GM19395 (cell line): Measurements from ENCODE around the gene STRA6.
A peak's percentile ranks its signal among the peaks of the same experiment; 100 is the strongest.
"Not testable (repeated sequence)": the region's sequence is repeated elsewhere in the genome, so short reads cannot be mapped to it uniquely, and the experiment has no call there.

Experiments
- ATAC-seq: cut with Tn5 transposase; IDR thresholded peaks from one replicate; pipeline ENCODE4 v1.9.1; 2021; ENCODE audit warnings: mild to moderate bottlenecking, moderate library complexity; ENCODE audit not compliant: unreplicated experiment

STRA6 gene

DNA sequence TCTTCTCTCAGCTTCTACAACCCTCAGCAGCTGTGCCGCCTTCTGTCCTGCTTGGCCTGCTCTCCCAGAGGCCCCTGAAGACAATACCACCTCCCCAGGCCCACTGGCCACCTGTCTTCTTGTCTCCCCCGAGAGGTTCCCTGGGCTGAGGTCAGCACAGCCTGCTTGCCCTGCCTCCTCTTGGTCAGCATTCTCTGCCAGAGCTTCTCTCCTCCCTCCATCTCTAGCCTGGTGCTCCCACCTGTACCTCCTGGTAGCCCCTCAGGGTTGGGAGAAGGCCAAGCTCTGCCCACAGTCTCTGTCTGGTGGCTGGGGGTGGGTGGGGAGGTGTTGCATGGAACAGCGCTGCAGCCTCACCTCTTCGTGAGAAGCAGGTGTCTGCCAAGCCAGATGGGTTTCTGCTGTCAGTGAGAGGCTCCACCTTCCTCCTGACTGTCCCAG is 34.7 kb downstream of the STRA6 start:
- no peak for ATAC-seq

DNA sequence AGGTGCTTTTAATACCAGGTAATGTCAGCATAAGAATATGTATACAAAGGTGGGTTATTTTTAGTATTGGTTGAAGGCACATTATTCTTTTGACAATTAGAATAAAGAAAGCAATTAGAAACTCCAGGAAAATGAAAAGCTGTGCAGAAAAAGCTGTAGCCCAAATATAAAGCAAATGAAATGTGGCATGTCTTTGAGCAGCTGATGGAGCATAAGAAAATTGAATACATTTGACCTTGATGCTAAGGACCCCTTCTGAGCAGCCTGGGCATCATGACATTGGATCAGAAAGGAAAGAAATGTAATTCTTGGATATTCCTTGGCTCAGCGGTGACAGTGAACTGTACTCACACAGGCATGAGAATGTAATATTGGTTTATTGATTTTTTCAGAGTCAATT is 37.1 kb downstream of the STRA6 start:
- ATAC-seq = no peak

DNA sequence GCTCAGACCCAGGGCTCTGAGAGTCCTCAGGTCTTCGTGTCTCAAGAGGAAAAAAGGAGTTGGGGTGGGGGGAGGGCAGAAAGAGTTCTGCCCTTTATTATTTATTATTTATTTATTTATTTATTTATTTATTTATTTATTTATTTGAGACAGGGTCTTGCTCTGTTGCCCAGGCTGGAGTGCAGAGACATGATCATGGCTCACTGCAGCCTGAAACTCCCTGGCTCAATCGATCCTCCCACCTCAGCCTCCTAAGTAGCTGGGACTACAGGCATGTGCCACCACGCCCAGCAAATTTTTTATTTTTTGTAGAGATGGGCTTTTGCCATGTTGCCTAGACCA is 40.4 kb downstream of the STRA6 start:
- ATAC-seq = not testable (repeated sequence)

DNA sequence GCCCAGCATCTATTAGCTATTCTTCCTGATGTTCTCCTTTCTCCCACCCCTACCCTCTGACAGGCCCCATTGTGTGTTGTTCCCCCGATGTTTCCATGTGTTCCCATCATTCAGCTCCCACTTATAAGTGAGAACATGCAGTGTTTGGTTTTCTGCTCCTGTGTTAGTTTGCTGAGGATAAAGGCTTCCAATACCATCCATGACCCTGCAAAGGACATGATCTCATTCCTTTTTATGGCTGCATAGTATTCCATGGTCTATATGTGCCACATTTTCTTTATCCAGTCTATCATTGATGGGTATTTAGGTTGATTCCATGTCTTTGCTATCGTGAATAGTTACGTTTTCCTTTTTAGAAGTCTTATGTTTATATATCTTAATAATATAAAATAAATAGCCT is 42.2 kb downstream of the STRA6 start:
- ATAC-seq = not testable (repeated sequence)

DNA sequence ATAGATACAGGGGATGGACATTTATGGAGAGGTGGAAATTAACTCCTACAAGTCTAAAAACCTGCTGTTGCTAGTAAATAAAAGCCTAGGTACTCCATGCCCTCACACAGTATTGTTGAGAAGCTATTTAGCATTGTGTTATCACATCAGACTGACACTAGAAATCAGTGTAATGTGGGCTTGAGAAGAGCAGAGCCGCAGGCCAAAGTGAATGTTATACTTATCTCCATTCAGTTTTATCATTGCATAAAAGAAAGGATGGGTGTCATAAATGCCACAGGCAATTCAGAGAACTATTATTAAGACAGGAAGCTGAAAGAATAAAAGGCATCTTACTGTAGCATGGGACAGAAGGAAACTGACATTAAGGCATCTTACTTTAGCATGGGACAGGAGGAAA is 42.8 kb downstream of the STRA6 start:
- no peak for ATAC-seq

DNA sequence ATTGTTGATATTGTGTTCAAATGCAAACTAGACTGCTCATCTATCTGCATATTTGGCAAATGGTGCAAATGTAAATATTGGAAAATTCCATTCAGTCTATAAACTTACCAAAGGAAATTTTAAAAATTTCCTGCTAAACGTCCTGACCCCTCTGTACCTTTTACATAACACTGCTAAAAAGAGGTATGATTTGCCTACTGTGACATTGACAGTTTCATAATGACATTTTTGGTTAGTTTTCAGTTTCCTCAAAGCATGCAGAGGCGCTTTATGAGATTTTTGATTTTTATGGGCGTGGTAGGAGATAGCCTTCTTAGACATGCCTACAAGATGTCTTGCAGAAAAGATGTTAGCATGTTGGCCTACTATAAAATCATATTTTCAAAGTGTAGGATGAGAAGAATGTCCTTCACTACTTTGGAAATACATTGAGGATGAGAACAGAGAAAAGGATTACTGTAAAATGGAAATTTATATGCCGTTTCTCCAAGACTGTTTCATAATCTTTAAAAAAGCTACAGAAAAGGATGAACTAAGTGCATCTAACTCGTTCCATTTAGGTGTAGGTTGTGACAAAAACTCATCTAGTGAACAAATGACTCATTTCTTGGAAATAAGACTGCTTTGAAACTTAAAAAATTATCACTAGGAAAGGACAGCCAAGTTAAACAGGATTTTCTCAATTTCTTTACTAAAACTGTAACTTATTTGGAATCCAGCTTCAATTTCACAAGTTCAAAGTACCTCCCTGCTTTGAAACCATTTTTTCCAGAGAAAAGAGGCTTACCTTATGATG is 43.5 kb downstream of the STRA6 start:
- peak; percentile 83 for ATAC-seq

DNA sequence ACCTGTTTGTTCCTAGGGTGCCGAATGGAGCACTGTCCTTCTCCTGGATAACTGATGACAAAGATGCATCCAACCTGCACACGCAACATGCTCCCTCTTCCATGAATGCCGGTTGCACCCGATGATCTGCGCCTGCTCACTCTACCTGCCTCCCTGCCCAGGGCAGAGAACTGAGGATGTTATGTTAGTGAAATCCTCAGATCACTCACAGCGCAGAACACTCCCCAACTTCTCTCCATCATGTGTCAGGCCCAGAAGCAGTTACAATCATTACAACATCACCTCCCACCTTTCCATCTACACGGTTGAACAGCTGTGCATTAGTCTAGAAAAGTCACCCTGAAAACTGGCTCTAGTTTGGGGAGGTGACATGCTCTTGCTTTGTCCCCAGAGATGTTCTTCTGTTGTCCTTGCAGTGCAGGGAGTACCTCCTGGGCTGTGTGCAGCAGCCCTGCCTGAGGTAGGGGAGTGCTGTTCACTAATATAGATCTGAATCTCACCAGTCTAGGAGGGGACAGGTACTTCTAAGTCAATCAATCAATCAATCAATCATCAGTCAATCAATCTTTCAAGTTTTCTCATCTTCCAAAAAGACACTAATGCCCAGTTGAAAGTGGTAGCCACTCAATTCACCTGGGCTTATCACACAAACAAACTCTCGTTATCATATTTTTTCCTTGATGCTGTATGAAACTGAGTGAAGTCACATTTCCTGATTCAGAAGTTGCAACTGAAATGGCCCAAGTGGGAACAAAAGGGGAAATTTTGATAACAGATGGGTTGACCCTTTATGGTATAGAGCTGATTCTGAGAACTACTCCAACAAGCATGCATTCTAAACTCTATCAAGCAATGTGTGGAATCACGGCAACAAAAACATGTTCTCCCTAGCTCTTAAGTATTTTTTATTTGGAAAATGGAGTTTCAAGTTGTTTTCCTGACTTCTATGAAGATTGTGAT is 44.4 kb downstream of the STRA6 start:
- ATAC-seq = no peak

DNA sequence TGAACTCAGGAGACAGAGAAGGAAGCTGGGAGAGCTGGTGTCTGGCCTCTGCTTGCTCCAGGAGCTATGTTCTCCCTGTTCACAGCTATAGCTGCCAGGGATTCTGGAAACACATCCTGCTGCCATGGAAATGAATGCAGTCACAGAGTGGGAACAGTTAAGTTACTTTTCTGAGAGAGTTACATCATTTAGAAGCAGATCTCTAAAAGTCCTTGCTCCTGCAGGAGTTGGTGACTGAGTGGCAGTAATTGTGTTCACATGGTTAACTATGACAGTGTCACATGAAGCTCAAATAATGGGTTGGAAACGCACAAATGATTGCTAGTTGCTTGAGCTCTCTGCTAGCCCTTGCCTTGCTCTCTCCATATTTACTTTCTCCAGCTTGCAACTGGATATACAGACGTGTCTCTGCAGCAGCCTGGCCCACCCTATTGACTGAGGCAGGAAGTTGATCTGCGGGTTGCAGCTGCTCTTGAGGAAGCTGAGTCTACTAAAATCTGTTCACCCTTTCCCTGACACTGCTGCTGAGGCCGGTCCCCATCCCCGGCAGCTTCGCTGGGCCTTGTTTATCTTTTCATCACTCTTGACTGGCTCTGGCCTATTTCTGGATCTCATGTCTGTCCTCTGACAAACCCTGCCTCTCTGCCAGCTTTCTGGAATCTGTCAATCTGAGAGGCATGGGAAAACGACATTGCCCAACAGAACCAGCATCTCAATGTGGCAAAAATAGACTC is 45.7 kb downstream of the STRA6 start:
- ATAC-seq = no peak

DNA sequence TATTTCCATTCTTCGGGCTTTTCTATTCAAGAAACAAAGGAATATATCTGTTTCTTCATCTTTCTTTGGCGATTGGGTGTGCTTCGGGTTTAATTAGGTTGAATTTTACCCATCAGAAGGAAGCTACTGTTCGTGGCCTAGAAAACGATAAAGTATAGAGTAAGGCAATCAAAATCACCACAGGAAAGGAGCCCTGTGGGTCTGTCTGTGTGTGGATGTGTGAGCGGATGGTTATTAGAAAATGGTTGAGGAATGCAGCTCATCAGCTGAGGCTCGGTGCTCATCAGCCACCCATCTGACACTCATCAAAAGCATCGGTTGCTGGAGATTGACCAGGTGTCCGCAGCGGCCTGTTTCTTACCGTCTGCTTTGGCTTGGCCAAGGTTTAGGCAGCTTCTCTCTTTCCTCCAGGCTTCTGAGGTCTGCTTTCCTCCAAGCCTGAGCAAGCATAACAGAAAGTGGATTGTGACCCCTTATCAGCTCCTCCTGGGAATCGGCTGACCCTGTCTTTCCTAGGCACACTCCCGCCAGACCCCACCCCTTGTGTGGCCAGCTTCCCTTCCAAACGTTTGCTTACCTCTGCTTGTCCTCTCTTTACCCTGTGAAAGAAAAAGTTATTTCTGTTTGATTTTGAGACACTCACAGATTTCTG is 46.7 kb downstream of the STRA6 start:
- no peak for ATAC-seq

DNA sequence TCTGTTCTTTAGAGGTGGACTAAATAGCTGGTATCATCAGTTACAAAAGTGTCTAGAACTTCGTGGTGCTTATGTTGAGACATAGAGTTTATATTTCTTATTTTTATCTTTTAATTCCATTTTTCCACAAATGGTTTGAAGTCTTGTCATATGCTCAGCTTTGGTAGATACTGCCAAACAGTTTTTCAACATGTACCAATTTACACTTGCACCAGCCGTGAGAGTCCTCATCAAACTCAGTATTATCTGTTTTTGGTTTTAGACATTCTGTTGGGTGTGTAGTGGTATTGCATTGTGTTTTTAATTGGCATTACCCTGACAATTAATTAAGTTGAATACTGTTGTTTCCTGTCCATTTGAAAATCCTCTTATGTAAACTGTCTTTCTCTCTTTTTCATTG is 55.5 kb downstream of the STRA6 start:
- no peak for ATAC-seq

DNA sequence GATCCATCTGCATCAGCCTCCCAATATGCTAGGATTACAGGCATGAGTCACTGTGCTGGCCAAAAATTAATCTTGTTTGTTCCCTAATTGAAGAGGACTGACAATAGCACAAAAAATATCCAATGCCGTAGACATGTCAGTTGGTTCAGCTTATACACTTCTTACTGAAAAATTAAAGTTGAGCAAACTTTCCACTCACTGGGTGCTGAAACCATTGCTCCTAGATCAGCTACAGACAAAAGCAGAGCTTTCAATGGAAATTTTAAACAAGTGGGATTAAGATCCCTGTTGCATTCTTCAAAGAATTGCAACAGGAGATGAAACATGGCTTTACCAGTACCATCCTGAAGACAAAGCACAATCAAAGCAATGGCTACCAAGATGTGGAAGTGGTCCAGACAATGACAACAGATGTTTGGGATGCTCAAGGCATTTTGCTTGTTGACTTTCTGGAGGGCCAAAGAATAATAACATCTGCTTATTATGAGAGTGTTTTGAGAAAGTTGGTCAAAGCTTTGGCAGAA is 56.2 kb downstream of the STRA6 start:
- no peak for ATAC-seq

DNA sequence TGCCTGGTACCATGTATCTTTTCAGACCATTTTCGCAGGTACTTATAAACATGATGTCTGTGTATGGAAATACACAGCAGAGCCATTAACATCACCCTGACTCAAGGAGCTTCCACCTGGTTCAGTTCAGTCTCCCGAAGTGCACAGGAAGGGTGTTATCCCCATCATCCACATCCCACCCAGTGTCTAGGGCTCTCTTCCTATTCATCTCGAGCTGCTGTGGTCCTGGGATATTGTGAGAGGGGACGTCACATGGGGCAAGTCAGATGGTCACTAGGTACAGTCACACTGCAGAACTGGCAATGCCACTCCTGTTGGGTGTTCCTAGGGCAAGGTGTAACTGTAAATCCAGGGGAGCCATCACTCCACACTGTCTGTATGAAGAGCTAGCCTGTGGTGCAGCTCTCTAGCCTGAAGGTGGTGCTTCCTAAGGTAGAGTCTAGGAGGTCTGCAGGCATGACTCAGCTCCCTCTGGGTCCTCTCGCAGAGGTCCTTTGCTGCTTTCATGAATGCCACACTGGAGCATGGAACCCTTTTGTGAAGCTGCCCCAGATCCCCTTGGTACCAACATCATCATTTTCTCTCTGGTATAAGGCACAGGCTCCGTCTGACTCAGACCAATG is 58.3 kb downstream of the STRA6 start:
- ATAC-seq = no peak

DNA sequence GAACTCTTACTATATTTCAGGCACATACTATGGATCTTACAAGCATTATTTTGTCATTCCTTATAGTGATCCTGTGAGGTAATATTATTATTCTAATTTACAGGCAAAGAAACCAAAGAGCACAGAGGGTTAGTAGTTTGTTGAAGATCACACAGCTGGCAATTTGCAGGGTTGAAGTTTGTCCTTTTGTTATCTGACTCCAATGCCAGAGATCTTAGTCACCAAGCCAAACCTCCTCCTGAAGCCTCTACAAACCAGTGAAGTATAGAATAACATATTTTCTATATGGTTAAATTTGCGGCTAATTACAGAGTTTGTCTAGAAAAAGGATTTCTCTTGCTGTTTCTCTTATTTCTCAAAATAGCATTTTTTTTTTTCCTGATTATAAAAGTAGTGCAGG is 61.0 kb downstream of the STRA6 start:
- no peak for ATAC-seq

DNA sequence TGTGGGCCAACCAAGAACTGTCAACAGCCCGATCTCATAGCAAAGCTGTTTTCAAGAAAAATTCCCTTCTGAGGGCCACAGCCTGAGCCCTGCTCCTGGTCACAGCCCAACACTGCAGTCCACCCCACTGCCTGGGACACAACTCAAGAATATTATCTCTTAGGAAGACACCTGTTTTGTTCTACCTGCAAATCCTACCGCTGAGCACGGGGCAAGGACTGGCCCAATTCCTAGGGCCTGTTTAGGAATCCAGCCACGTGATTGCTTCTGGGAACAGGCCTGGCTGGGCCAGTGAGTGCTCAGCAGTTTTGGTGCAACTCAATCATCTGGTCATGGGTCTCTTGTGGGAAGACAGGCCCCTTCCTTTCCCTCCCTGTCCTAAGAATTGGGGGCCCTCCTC is 63.9 kb downstream of the STRA6 start:
- ATAC-seq = no peak

DNA sequence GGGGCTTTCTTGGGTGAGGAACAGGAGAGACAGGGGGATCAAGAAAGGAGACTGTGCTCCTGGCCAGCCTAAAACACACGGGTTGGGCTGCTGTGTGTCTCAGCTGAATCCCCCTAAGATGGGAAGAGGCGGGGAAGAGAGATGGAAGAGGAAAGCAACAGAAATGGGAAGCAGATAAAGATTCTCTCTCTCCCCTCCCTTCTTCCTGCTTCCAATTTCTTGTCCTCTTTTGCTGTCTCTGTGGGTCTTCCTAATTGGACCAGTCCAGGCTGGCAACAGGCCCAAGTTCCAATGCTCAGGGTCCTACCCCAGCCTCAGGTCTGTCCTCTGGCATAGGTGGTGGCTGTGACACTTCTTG is 65.1 kb downstream of the STRA6 start:
- no peak for ATAC-seq

DNA sequence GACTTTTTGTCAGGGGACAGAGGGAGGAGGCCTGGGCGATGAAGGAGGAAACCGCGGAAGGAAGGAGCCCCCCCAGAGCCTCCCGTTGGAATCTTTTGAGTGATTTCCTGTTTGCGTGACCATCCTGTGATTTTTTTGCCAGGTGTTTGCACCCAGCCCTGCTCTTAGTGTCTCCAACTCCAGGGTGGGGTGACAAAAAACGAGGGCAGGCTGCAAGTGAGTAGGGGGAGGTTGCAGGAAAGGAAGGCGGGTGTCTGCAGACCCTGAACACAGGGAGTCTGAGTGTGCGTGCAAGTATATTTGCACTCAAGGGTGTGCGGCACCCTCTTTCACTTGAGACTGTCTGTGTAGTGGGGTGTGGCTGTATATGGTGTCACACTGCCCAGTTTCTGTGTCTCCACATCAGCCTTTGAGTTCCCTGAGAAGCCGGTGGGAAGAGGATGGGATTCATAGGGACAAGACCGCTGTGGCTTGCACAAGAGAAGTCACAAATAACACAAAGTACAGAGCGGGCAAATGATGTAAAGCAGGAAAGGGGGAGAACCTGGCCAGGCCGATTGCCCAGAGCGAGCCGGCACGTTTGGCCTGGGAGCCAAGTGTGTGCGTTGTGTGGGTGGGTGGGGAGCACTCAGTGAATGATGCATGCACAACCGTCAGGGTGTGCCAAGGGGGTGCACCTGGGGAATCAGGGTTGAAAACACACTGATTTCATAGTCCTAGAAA is 65.6 kb downstream of the STRA6 start:
- no peak for ATAC-seq

DNA sequence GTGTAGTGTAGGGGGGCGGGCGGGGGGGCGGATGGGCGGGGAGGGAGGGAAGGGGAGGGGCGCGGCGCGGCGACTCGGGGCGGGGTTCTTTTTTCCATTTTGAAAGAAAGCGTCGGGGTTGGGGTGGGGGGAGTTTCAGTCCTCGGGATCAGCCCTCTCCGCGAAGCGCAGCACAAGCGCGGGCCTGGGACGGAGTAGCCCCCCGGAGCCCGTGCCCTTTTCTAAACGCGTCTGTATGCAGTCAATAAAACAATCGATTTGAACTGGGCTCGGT is 66.1 kb downstream of the STRA6 start:
- no peak for ATAC-seq

DNA sequence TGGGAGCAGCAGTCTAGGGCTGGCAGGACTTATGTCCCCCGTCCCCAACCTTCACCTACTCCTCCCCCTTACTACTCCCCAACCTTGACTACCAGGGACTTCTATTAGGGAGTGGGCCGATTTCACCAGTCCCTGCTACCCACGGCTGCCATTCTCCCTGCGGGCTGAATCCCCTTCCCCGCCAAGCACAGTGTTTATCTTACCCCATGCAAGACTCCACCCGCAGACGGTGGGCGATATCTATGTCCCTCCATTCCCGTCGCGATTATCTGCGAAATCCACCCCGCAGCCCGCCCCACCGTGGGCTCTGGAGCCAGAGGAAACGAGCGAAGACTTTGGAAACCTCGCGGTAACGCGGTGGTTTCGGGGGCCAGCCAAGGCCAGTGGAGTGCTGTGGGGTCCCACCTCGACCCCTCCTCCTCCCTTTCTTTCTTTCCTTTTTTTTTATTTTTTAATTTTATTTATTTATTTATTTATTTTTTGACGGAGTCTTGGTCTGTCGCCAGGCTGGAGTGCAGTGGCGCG is 67.5 kb downstream of the STRA6 start:
- ATAC-seq = no peak

DNA sequence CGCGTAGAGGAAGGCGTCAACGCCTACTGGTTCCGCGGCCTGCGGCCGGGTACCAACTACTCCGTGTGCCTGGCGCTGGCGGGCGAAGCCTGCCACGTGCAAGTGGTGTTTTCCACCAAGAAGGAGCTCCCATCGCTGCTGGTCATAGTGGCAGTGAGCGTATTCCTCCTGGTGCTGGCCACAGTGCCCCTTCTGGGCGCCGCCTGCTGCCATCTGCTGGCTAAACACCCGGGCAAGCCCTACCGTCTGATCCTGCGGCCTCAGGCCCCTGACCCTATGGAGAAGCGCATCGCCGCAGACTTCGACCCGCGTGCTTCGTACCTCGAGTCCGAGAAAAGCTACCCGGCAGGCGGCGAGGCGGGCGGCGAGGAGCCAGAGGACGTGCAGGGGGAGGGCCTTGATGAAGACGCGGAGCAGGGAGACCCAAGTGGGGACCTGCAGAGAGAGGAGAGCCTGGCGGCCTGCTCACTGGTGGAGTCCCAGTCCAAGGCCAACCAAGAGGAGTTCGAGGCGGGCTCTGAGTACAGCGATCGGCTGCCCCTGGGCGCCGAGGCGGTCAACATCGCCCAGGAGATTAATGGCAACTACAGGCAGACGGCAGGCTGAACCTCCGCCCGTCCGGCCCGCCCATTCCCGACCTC is 68.1 kb downstream of the STRA6 start:
- no peak for ATAC-seq
